Skin of body (tissue), 2 donors: ENCODE measurements around the gene PCDH9. TPM values are rescaled to one million over a fixed set of nuclear protein-coding genes. Genes with fewer than 3 reads are reported as not detected.

ENCODE experiments used
- DNase-seq: peaks from one replicate; lab custom pipeline; 2025; lab: John Stamatoyannopoulos, UW
- total RNA-seq: library from RNA; depleted of rRNA; stranded (reverse); fragments of >200 nt; gene quantifications from one replicate; pipeline ENCODE4 v1.2.3, GENCODE V29; 2014

Gene PCDH9
- total RNA-seq, 1 donor from 2014 or later = 5.5 TPM

DNA sequence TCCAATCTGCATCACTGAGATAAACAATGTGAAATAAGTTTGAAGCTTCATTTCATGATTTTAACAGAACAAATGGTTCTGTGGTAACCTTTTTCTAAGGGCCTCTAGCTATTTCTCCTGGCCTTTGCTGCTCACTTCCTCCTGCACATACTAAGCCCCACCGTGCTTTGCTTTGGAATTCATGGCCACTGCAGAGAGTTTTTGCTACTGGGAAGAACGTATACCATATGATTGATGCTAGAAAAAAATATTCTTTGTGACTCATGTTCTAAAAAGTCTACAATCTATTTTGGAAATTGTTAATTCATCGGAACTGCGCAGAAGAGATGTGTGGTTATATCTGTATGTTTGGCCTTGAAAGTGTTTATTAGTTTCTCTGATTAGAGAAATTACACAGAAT, 747.3 kb downstream of the PCDH9 start:
- DNase-seq = no peak

DNA sequence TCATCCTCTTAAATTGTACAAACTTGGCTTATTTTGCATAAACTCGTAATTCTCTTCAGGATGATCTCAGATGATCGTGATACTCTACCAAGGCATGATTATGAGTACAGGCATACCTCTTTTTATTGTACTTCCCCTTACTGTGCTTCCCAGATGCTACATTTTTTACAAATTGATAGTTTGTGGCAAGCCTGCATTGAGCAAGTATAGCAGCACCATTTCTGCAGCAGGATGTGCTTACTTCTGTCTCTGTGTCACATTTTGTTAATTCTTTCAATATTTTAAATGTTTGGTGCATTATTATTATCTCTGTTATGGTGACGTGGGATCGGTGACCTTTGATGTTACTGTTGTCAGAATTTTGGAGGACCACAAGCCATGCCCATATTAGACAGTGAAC, 752.3 kb downstream of the PCDH9 start:
- DNase-seq = no peak

DNA sequence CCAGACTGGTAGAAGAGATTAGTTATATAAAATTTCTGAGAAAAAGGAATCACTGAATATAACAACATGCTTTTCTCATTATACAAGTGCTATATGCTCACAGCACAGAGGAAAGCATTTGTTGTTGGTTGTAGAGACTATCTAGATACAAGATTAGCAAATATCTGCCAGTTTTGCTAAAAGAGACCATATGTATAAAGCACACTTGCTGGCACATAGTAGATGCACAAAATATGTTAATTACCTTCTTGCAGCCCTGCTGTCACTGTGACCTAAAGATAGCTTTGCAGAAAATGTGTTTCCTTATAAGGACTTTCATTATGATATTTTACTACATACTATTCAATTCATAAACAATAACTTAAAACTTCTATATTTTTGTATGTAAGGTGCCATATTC, 755.1 kb downstream of the PCDH9 start:
- no peak for DNase-seq

DNA sequence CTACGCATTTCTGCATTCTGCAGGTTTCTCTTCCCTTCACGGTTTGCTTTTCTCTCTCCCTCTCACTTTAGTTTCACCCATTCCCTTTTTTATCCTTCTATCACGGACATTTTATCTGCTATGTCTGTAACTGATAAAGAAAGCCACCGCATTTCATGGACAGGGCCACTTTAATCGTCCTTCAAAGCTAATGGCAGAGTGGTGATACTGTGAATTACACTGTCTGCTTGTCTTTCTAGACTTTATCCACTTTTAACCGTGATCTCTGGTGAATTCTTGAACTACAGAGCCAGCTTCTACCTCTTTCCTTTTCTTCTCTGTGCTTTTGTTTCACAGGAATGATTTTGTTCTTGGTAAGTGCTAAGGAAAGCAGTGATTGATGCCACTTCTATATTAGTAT, 760.4 kb downstream of the PCDH9 start:
- DNase-seq = no peak

DNA sequence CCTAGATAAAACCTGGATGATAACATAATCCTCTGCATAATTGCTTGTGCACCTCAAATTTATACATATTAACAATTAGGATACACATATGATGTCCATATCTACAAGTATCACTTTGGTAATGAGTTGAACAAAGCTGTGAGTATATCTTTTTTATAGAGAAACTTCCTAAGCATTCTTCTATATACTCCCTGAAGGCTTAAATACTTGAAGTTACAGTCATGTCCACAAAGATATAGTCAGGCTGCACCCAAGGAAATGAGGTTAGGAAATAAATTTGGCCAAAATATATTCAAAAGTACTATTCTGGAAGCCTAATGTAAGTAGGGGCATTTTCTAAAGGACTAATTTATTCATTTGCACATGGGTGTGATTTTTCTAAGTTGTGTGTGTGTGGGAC, 761.5 kb downstream of the PCDH9 start:
- DNase-seq = no peak

DNA sequence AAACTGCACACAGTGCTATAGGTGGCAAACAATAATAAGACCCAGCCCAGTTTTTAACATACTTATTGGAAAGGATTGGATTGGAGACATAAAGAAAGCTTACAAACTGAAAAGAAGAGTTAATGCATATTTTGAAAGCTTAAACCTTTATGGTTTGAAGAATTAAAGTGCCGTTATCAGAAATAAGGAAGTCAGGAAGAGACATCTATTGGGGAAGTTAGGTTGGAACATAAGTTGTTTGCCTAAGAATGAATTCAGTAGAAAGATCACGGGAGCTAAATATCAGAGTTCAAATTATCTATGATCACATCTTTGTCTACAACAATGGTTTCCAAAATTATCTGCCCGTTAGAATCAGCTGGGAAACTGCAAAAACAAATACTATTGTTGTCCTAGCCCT, 767.9 kb downstream of the PCDH9 start:
- DNase-seq = no peak

DNA sequence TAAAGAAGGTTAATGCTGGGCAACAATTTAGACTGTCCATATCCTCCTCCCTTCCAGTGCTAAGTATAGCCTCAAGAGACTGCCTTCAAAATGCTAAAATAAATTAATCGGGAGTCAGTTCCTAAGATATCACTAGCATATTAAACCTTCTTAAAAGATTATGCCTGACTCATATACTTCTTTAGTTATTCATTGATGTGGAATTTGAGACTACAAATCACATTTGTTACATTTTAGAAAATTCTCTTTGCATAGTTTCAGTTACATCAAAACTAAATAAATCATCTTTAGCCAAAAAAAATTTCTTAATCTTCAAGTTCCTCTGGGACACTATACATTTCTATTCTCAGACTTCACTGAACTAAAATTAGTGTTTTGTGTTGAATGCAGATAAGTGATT, 769.1 kb downstream of the PCDH9 start:
- no peak for DNase-seq

DNA sequence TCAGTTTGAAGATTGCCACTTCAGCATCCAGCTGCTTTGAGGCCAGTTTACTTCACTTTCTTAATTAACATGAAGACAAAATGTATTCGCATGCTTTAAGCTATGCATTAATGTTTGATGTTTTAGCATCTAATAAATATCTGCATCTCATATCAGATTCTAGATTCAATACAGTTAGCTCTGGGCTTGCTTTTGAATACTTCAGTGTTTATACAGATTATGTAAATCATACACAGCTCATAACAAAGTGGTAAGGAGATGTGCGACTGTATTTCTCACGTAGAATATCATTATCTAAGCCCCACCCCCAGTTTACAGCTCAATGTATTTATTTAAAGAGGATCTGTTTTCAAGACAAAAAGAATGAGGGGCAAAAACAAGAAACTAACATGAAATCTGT, 770.5 kb downstream of the PCDH9 start:
- no peak for DNase-seq

DNA sequence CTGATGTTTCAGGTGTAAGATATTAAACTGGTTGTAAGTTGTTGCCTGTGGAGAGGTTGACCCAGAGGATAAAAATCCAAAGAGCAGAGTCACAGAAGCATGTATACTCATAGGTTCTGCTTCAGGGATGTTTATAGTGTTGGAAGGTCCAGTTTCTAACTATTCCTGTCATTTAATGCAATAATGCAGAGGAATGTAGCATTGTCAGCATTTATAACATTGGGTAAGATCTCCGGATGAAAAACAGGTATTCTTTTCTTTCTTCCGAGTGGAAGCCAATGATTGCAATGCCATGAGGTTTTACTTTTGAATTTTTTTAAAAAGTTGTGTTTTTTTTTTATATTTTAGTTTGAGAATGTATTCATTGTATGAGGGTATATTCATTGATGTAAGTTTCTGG, 771.0 kb downstream of the PCDH9 start:
- no peak for DNase-seq

DNA sequence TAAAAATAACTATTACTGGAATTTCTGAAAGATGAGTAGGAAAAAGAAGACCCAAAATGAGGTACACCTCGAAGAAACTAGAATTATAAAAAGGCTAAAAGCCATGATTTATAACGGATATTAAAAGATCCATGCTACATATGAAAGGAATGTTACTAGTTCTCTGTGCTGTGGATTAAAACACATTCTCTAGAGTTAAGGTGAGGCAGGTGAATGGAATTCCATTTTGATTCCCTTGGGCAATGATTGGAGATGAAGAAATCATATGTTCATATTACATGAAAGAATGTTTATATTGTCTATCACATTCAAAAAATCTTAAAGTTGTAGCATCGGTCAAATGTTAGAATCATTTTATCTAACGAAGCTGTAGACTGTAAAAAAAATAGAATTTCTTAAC, 783.7 kb downstream of the PCDH9 start:
- DNase-seq = no peak

DNA sequence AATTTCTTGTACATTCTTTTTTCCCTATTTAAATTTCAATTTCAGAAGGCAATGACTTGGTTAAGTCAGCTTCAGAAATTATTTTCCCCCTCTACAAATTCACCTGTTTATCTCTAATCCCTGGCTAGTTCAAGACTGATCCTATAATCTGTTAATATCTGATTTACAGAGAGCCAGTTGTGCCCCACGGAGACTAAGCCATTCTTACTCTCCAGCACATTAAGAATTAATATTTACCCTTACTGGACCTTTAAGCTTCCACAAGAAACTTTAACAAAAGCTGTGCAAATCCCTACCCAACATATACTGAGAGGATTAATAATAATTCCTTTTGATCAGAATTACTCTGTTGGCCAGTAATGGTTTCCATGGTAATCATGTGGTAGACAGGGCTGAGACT, 786.2 kb downstream of the PCDH9 start:
- DNase-seq = no peak

DNA sequence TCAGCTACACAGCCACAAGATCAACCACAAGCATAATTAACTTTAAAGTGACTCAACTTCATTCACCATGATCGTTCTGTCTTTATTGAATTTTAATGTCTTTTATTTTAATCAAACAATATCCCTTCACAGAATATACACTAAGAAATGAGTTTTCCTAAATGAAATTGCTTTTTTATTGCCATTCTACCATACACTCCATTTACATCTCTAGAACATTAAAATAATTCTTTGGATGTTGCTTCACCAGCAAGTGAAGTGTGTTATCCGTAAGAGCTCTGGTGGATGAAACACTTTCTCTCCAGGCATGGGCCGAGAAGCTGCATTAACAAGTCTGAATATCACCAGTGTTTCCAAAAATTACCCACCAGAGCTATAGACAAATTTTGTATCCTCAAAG, 789.2 kb downstream of the PCDH9 start:
- DNase-seq = no peak

DNA sequence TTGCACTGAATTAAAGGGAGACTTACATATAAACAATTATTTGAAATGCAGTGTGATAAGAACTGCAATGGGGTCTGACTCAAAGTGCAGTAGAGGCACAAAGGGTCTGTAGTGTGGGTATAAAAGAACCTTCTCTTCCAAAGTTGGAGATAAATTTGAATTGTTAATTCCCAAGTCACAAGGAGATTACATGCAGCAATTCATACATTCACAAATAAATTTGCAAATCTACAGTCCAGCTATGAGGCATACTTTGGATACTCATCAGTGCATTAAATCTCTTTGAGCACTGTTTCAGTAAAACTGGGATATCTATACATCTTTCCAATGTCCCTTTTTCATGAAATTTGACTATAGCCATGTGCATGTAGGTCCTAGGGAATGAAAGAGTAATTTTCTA, 799.4 kb downstream of the PCDH9 start:
- no peak for DNase-seq

DNA sequence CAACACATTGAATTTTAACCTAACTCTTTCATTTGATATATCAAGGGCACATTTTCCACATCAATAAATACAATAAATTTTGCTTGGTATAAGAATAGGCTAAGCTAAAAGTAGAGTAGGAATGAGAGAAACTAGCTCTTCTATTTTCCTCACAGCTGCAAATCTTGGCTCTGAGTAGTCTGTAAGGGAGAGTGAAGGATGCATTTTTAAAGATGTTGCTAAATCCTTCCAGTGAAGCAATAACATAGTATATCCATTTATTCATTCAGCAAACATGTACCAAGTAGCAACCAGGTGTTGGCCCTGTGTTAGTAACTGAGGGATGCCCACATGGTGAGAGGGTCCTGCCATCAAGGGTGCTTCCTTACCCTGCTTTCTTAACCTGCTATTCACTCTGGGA, 799.9 kb downstream of the PCDH9 start:
- DNase-seq = no peak

DNA sequence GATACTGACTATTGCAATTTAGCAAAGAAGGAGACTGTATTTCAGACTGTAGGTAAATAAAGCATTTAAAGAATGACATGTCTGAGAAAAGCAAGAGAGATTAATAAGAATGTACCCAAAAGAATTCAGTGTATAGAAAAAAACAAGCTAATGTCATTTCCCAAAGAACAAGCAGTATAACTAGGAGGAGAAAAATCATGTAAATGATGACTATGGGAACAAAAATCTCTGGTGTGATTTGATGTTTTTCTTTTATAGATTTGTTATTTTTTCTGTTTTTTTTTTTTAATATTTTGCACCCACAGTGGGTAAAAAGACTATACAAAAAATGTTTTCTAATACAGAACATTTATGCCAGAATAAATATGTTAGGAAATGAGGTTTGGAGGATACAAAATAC, 801.0 kb downstream of the PCDH9 start:
- no peak for DNase-seq

DNA sequence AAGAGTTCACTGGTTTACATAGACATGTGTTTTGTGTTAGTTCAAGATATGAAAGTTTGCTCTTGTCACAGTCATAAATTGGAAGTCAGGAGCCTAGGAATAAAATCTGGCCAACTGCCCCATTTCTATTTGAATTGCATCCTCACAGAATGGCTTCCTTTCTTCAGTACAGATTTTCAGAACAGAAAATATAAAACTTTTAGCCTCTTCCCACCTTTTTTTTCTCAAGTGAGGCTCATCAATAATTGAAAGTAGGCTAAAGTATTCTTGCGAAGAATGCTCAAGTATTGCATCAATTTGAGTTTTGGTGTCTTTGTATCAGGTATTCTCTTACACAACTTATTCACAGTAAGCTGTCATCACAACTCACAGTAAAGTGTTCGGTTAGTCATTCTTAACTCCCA, 802.7 kb downstream of the PCDH9 start:
- peak; percentile 49 for DNase-seq

DNA sequence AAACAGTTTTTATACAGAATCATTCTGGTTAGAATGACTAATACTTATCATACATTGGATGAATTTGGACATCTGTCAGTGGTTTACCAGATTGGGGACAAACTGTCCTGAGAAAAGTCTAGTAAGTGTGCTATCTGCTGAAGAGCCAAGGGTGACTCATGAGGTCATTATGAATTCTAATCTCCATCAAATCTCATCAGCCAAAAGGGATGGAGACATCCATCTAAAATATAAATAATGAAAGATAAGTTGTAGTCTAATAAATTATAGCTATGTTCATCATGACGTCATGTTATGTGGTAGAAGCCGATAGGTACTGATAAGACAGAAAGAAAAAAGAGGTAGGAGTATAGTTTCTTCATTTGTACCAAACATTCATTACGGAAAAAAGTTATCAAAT, 804.4 kb downstream of the PCDH9 start:
- DNase-seq = no peak

DNA sequence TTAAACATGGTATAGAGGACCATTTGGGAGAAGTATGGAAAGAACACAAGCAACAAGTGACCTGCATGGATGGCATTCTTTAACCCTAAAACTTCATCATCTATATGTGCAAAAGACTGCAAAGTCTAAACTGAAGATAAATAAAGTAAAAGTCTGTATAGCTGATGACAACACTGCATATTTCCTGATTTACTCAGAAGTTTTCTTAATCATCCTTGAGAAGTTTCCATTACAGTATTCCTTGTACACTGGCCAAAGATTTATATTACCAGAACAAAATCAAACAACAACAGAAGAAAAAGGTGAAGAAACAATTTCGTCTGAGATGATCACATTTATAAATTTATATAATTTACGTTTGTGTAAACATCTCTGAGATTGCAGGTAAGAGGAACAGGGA, 805.7 kb downstream of the PCDH9 start:
- DNase-seq = no peak

DNA sequence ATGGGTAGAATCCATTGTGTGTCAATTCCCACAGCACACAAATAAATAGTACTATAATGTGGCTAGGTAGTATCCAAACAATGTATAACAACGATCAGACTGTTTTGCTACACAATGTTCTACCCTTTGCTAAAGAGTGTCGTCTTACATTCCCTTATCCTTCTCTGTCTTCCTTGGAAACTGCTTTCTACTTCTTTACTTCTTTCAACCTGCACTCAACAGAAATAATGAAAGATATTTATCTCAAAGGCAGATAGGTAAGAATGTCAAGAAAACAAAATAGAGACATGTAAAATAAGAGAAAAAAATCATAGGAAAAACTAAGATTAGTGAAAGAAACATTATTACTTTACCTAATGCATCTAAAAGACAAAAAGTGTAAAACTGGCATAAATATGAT, 814.7 kb downstream of the PCDH9 start:
- DNase-seq = no peak

DNA sequence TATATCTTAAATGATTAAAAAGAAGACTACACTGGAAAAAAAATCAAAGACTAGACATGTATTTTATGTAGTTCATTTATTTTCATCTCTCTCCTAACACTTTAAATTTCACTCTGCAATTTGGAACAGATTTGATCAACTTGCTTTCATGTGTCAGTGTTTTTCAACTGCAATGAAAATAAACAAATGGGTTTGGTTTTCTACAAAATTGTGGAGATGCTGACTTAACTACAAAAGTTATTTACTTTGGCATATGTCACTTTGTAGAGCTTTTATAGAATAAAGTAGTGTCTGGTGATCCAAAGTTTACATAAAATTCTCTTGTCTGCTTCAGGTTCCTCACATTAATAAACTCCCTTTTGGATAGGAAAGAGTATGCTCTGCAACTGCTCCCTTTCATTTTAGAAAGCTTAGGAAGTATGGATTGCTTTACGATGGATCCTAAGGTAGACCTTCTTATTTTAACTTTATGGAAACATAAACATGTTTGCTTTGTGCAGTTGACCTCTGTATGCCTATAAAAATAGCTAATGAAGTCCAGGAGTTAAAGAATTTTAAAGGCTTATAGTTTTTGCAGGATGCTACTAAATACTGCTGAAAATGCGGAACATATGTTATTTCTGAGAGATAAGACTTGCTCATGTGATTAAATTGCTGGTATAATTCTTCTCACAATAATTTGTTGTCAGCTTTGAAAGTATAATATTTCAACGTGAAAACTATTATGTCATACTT, 815.9 kb downstream of the PCDH9 start:
- no peak for DNase-seq

DNA sequence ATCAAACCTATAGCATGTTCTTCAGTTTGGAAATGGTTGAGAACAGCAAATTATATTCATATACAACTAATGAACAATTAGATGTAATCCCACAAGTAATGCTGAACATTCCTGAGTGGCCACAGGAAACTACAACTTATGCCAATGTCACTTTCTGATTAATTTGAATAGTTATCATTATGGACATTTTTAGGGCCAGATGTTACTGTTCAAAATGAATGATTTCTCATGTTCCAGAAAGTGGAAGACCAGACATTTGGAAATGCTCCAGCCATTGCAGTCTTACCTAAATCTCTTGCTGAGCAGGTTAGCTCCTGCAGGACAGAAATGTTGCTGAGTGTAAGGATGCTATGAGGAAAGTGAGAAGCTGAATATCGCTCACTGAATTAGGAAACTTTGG, 819.8 kb downstream of the PCDH9 start:
- DNase-seq = no peak

DNA sequence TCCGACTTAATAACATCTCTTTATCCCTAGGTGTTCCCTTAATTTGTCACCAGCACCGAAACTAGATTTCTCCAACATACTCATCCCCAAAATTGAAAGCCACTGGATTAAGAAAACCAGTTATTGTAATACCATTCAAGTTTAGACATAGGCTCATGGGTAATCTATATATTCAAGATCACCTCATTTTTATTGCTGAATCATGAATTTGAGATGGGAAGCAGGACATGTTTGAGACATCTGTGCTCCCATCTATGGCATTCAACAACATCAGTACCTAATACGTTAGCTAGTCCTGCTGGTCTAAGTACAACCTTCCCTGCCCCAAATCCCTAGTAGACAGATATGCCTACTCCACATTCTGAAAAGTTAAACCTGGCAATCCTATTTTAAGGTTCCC, 820.6 kb downstream of the PCDH9 start:
- no peak for DNase-seq

DNA sequence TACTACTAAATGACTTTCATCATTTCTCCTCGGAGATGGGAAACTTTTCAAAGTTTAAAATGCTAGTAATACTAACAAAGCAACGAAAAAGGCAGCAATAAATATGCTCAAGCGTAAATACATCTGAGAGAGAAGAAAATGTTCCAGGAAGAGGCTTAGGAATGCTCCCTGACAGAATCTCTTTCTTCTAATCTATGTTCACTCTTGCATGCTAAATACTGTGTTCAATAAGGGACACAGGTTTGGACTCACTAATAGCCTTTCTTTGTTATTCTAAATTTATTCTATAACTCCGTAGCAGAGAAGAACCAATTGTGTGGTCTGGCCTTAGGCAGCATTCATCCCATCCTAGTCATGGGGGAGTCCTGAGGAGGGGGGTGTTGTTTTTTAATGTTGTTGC, 823.0 kb downstream of the PCDH9 start:
- no peak for DNase-seq
